NCI-H345 (cell line): ENCODE data around the gene NINJ2.
"Not testable (repeated sequence)": the region's sequence is repeated elsewhere in the genome, so short reads cannot be mapped to it uniquely, and the experiment has no call there.

Experiments
- DNase-seq: peaks from one replicate; lab custom pipeline; 2025; lab: John Stamatoyannopoulos, UW

NINJ2 gene

GRCh38 chr12:586318-587071 is 76.8 kb downstream of the NINJ2 start:
- DNase-seq = no peak

GRCh38 chr12:585062-586061 is 77.9 kb downstream of the NINJ2 start:
- DNase-seq = no peak

GRCh38 chr12:583251-583869 is 79.9 kb downstream of the NINJ2 start:
- DNase-seq = no peak

GRCh38 chr12:581746-582145 is 81.5 kb downstream of the NINJ2 start:
- no peak for DNase-seq

DNA sequence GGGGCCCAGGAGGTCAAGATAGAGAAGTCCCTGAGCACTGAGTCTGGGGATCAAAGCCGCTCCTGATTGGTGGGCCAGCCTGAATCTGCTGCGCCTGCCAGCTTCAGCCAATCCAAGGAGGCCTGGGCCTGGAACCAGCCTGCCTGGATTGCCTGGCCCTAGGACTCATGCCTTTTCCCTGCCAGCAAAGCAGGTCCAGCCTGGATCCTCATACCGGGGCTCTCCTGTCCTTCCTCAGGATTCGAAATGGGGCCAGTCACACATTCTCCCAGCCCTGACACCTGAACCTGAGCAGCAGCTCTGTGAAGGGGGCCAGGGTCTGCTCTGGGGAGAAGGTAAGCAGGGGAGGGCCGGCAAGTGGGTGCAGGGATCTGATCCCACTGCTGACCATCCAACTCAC is 81.9 kb downstream of the NINJ2 start:
- DNase-seq = no peak

DNA sequence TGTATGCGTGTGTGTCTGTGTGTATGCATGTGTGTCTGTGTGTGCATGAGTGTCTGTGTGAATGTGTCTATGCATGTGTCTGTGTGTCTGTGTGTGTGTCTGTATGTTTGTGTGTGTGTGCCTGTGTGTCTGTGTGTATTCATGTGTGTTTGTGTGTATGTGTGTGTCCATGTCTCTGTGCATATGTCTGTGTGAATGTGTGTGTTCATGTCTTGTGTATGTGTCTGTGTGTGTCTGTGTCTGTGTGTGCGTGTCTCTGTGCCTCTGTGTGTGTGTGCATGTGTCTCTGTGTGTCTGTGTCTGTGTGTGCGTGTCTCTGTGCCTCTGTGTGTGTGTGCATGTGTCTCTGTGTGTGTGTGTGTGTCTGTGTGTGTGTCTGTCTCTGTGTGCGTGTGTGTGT is 82.4 kb downstream of the NINJ2 start:
- no peak for DNase-seq

- DNase-seq = no peak
These were observed 83.7 kb downstream of the NINJ2 start for GRCh38 chr12:579420-580110.

DNA sequence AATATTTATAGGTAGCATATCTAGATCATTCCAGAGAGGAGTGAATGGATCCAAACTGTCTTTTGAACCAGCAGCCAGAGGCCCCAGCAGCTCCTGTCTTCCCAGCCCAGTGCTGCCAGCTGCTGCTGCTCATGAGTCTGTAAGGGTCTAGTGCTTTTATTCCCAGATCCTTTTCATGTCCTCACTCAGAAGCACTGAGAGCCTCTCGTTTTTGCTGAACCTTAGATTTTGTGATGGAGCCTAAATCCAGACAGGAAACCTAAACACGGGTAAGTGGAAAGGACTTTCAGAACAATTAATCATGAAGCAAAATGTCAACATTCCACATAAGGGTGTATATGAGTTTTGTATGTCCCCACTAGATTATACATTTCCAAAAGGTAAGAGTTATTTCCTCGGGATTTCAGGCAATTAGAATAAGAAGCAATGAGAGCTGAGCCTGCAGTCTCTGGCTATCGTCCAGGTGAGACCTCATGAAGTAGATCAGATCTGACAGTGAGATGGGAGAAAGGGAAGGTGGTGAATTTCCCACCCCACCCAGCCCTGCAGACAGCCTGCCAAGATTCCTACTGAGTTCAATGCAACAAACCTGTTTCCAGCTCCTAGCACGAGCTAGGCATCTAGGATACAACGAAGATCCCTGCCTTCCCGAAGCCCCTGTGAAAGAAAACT is 84.4 kb downstream of the NINJ2 start:
- DNase-seq = peak; percentile 51

GRCh38 chr12:577994-578747 is 85.1 kb downstream of the NINJ2 start:
- DNase-seq = not testable (repeated sequence)

GRCh38 chr12:576615-577110 is 86.6 kb downstream of the NINJ2 start:
- DNase-seq = no peak

GRCh38 chr12:575948-576614 is 87.2 kb downstream of the NINJ2 start:
- DNase-seq = peak; percentile 65

DNA sequence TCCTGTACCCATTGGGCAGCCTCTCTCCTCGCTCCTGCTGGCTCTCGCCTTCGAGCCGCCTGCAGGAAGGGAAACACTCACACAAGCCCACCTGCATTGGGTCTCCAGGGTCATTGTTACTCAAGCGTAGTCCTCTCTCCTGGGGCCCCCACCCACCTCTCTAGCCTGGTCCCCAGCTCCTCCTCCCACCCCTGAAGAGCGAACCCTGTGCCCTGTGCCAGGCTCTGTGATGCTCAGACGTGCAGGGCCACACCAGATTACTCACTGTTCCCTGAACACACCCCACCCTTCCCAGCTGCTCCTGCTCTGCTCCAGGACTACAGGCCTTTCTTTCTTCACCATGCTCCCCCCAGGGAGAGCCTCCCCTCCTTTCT is 88.1 kb downstream of the NINJ2 start:
- DNase-seq = no peak

DNA sequence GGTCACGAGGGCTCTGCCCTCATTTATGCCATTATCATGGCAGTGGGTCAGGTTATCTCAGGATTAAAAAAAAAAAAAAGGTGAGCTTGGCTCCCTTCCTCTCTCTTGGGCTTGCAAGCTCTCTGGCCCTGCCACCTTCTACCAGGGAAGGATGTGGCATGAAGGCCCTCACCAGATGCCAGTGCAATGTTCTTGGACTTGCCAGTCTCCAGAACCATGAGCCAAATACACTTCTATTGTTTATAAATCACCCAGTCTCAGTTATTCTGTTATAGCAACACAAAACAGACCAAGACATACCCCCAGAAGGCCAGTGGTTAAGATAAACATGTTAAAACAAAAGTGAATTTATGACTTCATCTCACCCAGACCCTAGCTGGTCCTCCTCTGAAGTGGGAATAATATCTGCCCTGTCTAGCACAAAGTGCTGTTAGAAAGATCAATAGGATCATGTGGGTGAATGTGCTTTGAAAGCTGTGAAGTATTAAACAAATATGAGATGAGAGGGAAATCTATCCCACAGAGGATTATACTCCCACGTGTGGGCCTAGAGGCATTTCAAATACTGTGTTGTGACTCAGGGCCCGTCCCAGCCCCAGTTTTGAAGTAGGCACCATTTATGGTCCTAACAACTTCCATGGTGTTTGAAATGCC is 88.6 kb downstream of the NINJ2 start:
- DNase-seq = no peak

DNA sequence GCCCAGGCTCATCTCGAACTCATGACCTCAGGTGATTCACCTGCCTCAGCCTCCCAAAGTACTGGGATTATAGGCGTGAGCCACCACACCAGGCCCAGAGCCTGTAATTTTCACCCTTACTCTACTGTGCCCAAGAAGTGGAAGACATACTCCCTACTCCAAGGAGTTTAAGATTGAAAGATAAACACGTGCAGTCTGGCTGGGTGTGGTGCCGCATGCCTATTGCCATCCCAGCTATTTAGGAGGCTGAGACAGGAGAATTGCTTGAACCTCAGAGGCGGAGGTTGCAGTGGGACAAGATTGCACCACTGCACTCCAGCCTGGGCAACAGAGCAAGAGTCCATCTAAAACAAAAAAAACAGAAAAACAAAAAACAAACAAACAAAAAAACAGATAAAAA is 90.0 kb downstream of the NINJ2 start:
- DNase-seq = no peak

DNA sequence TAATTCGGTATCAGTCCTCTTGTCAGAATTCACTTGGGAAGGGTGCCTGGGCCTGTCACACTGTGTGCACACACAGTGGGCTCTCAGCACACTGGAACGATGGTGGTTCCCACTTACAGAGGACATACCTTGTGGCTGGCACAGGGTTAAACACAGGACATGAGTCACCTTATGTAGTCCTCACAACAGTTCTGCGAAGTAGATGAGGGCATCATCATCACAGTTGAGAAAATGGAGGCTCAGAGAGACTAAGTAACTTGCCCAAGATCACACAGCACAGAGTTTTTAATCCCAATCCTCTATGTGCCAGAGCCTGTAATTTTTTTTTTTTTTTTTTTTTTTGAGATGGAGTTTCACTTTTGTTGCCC is 90.7 kb downstream of the NINJ2 start:
- no peak for DNase-seq

- no peak for DNase-seq
These were observed 91.3 kb downstream of the NINJ2 start for GRCh38 chr12:571795-572531.

DNA sequence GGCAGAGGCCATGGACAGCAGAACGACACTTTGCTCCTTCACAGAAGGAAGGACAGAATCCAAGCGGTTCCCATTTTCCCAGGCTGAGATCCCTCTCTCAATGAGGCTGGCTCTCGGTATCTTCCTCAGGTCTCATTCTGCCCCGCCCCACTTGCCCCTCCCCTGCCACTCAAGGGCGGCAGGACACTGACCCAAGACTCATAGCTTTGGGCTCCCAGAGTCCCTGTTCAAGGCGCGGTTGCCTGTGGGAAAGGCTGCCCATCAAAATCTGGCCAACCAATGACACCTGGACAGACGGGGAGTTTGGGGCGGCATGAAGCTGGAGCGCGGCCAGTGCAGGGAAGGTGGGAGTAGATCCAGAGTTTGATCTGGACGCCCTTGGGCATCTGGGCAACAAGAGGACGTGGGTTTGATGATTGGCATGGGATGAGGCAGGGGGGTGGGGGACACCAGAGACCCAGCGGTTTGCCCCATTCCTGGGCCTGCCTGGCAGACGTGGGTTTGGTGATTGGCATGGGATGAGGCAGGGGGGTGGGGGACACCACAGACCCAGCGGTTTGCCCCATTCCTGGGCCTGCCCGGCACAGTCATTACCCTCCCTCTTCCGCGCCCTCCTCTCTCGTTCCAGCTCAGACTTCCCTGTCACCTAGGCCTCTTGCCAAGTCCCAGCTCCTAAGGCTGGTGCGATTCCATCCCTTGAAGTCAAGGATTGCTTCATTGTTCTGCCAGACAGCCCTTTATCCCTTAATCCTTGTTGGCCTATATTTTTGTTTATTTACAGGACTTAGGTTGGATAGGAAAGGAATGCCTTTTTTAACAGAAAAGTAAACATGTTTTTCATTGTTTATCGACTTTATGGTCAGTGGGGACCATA is 92.1 kb downstream of the NINJ2 start:
- DNase-seq = peak; percentile 10

- DNase-seq = no peak
These were observed 92.8 kb downstream of the NINJ2 start for GRCh38 chr12:570435-570920.
